Endothelial cell of umbilical vein (primary cell): ENCODE results near the gene PLEKHG4.

Experiments used
- EZH2 ChIP-seq: IDR thresholded peaks from 2 replicates; pipeline ENCODE4 v1.6.1; 2012; ENCODE audit warnings: borderline replicate concordance, low read depth, mild to moderate bottlenecking, moderate library complexity, low read length, inconsistent platforms; ENCODE audit not compliant: severe bottlenecking
- FOS ChIP-seq: IDR thresholded peaks from 2 replicates; pipeline ENCODE4 v1.6.1; 2011; ENCODE audit warnings: mild to moderate bottlenecking, low read length, moderate library complexity, borderline replicate concordance; ENCODE audit not compliant: insufficient read depth
- JUN ChIP-seq: IDR thresholded peaks from 2 replicates; pipeline ENCODE4 v1.6.1; 2011; ENCODE audit warnings: borderline replicate concordance, low read depth; ENCODE audit not compliant: insufficient read length, insufficient read depth
- MYC ChIP-seq: IDR thresholded peaks from one replicate; pipeline ENCODE4 v1.6.1; 2011; ENCODE audit warnings: mild to moderate bottlenecking, low read depth, low read length
- POLR2A ChIP-seq: IDR thresholded peaks from 2 replicates; pipeline ENCODE4 v1.6.1; 2012; ENCODE audit warnings: low read depth, mild to moderate bottlenecking, control low read depth, low read length
- POLR2AphosphoS5 ChIP-seq: IDR thresholded peaks from 2 replicates; pipeline ENCODE4 v1.6.1; 2012; ENCODE audit warnings: low read depth, mild to moderate bottlenecking, control low read depth, low read length, moderate library complexity; ENCODE audit not compliant: insufficient read depth
- TF ChIP-seq, protein P1 (sequence below), 2 donors: IDR thresholded peaks; 1 replicate in 1 of 2; 2 replicates in 1 of 2; pipeline ENCODE4 v1.5.1; 2011; ENCODE audit warnings: low read length in 2 of 2, mild to moderate bottlenecking in 2 of 2, moderate library complexity in 2 of 2, control low read depth in 1 of 2, inconsistent platforms in 1 of 2, low read depth in 1 of 2; ENCODE audit not compliant: insufficient read depth in 1 of 2; ENCODE audit errors: extremely low read depth in 1 of 2
- TF ChIP-seq, protein P2 (sequence below): IDR thresholded peaks from 2 replicates; pipeline ENCODE4 v1.6.1; 2011; ENCODE audit not compliant: insufficient read depth, insufficient read length

- no peak for TF ChIP-seq MYC
- TF ChIP-seq, protein P1, sequence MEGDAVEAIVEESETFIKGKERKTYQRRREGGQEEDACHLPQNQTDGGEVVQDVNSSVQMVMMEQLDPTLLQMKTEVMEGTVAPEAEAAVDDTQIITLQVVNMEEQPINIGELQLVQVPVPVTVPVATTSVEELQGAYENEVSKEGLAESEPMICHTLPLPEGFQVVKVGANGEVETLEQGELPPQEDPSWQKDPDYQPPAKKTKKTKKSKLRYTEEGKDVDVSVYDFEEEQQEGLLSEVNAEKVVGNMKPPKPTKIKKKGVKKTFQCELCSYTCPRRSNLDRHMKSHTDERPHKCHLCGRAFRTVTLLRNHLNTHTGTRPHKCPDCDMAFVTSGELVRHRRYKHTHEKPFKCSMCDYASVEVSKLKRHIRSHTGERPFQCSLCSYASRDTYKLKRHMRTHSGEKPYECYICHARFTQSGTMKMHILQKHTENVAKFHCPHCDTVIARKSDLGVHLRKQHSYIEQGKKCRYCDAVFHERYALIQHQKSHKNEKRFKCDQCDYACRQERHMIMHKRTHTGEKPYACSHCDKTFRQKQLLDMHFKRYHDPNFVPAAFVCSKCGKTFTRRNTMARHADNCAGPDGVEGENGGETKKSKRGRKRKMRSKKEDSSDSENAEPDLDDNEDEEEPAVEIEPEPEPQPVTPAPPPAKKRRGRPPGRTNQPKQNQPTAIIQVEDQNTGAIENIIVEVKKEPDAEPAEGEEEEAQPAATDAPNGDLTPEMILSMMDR (IDR thresholded peaks at IDR 0.05; ENCODE audit: extremely low read depth in 1 of 2, insufficient read depth in 1 of 2, low read depth in 1 of 2, low read length in 2 of 2): no peak
- TF ChIP-seq, protein P2, sequence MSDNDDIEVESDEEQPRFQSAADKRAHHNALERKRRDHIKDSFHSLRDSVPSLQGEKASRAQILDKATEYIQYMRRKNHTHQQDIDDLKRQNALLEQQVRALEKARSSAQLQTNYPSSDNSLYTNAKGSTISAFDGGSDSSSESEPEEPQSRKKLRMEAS: no peak
- TF ChIP-seq POLR2A: no peak
- TF ChIP-seq EZH2: no peak
- TF ChIP-seq POLR2AphosphoS5: no peak
- no peak for TF ChIP-seq FOS
- TF ChIP-seq JUN: no peak
Measured at GRCh38 chr16:67234180-67234597, 45.1 kb upstream of the PLEKHG4 start.
